ENCODE results near the gene PTGES2. TPM values are rescaled to one million over a fixed set of nuclear protein-coding genes. Genes with fewer than 3 reads are reported as not detected.
A peak's percentile ranks its signal among the peaks of the same experiment; 100 is the strongest.

Gene PTGES2
- total RNA-seq, 2 donors from 2014 or later = 15.3 to 32.3 TPM

- no peak for ATAC-seq (replicated peaks)
These were observed 19.1 kb downstream of the PTGES2 start for GRCh38 chr9:128108269-128109049.

GRCh38 chr9:128107468-128108268 lies 19.9 kb downstream of the PTGES2 start:
- Mint-ChIP-seq H3K36me3 (ENCODE audit: low read depth) (peaks cover 59% of the 10 kb centered on the region), H3K4me1 (peaks cover 14% of the 10 kb centered on the region), H3K4me3 (no peak overlapping the region), H3K9me3 (no peaks in the 10 kb centered on the region), H3K27ac (no peak overlapping the region), H3K27me3 (no peaks in the 10 kb centered on the region)
- ATAC-seq (replicated peaks) = no peak

More at GRCh38 chr9:128108269-128109049, 19.1 kb downstream of the PTGES2 start:
- H3K9me3 Mint-ChIP-seq = no peaks in the 10 kb centered on the region
- no peak overlapping the region for H3K4me3 Mint-ChIP-seq
- peaks cover 9% of the 10 kb centered on the region for H3K4me1 Mint-ChIP-seq
- no peak overlapping the region for H3K27ac Mint-ChIP-seq
- no peaks in the 10 kb centered on the region for H3K27me3 Mint-ChIP-seq
- H3K36me3 Mint-ChIP-seq (ENCODE audit: low read depth) = peaks cover 54% of the 10 kb centered on the region

GRCh38 chr9:128106940-128107467 lies 20.5 kb downstream of the PTGES2 start:
- Mint-ChIP-seq H3K27me3 (no peaks in the 10 kb centered on the region), H3K36me3 (ENCODE audit: low read depth) (peaks cover 66% of the 10 kb centered on the region), H3K27ac (no peak overlapping the region), H3K4me3 (no peak overlapping the region), H3K9me3 (no peaks in the 10 kb centered on the region), H3K4me1 (peaks cover 16% of the 10 kb centered on the region)
- ATAC-seq (replicated peaks) = no peak

GRCh38 chr9:128106181-128106939 lies 21.2 kb downstream of the PTGES2 start:
- Mint-ChIP-seq H3K4me3 (no peak overlapping the region), H3K27me3 (no peaks in the 10 kb centered on the region), H3K27ac (no peak overlapping the region), H3K4me1 (peaks cover 16% of the 10 kb centered on the region), H3K36me3 (ENCODE audit: low read depth) (peaks cover 69% of the 10 kb centered on the region), H3K9me3 (no peaks in the 10 kb centered on the region)
- ATAC-seq (replicated peaks) = no peak

- Mint-ChIP-seq H3K27me3 (no peaks in the 10 kb centered on the region), H3K4me1 (peaks cover 16% of the 10 kb centered on the region), H3K27ac (no peak overlapping the region), H3K4me3 (no peak overlapping the region), H3K9me3 (no peaks in the 10 kb centered on the region), H3K36me3 (ENCODE audit: low read depth) (peaks cover 76% of the 10 kb centered on the region)
- no peak for ATAC-seq (replicated peaks)
These were observed 21.9 kb downstream of the PTGES2 start for GRCh38 chr9:128105538-128106175.

GRCh38 chr9:128104171-128104618 lies 23.3 kb downstream of the PTGES2 start:
- Mint-ChIP-seq H3K9me3 (no peaks in the 10 kb centered on the region), H3K4me3 (no peak overlapping the region), H3K36me3 (ENCODE audit: low read depth) (peaks cover 69% of the 10 kb centered on the region), H3K27me3 (no peaks in the 10 kb centered on the region), H3K4me1 (peaks cover 15% of the 10 kb centered on the region), H3K27ac (no peak overlapping the region)
- ATAC-seq (replicated peaks) = no peak

- peak overlapping the region; percentile 79 for H3K27ac Mint-ChIP-seq
- no peak overlapping the region for H3K4me3 Mint-ChIP-seq
- peaks cover 69% of the 10 kb centered on the region for H3K36me3 Mint-ChIP-seq (ENCODE audit: low read depth)
- H3K27me3 Mint-ChIP-seq = no peaks in the 10 kb centered on the region
- ATAC-seq (replicated peaks) = peak; percentile 75
- no peaks in the 10 kb centered on the region for H3K9me3 Mint-ChIP-seq
- H3K4me1 Mint-ChIP-seq = peaks cover 15% of the 10 kb centered on the region
These were observed 24.0 kb downstream of the PTGES2 start for GRCh38 chr9:128103589-128103962.

- Mint-ChIP-seq H3K4me3 (no peak overlapping the region), H3K9me3 (no peaks in the 10 kb centered on the region), H3K36me3 (ENCODE audit: low read depth) (peaks cover 67% of the 10 kb centered on the region), H3K27ac (peak overlapping the region; percentile 79), H3K27me3 (no peaks in the 10 kb centered on the region), H3K4me1 (peaks cover 18% of the 10 kb centered on the region)
- ATAC-seq (replicated peaks) = no peak
These were observed 24.5 kb downstream of the PTGES2 start for GRCh38 chr9:128102861-128103588.

- no peaks in the 10 kb centered on the region for H3K27me3 Mint-ChIP-seq
- no peaks in the 10 kb centered on the region for H3K9me3 Mint-ChIP-seq
- ATAC-seq (replicated peaks) = no peak
- peaks cover 19% of the 10 kb centered on the region for H3K4me1 Mint-ChIP-seq
- peaks cover 61% of the 10 kb centered on the region for H3K36me3 Mint-ChIP-seq (ENCODE audit: low read depth)
- peak overlapping the region; percentile 79 for H3K27ac Mint-ChIP-seq
- no peak overlapping the region for H3K4me3 Mint-ChIP-seq
These were observed 25.3 kb downstream of the PTGES2 start for GRCh38 chr9:128102196-128102595.

GRCh38 chr9:128101690-128102089 lies 25.8 kb downstream of the PTGES2 start:
- Mint-ChIP-seq H3K36me3 (ENCODE audit: low read depth) (peaks cover 56% of the 10 kb centered on the region), H3K4me1 (peaks cover 19% of the 10 kb centered on the region), H3K4me3 (no peak overlapping the region), H3K27me3 (no peaks in the 10 kb centered on the region), H3K9me3 (no peaks in the 10 kb centered on the region), H3K27ac (peak overlapping the region; percentile 79)
- no peak for ATAC-seq (replicated peaks)

GRCh38 chr9:128101231-128101661 lies 26.3 kb downstream of the PTGES2 start:
- ATAC-seq (replicated peaks) = no peak
- H3K4me1 Mint-ChIP-seq = peaks cover 19% of the 10 kb centered on the region

GRCh38 chr9:128100581-128100980 lies 26.9 kb downstream of the PTGES2 start:
- no peaks in the 10 kb centered on the region for H3K27me3 Mint-ChIP-seq
- no peak overlapping the region for H3K4me3 Mint-ChIP-seq
- peaks cover 19% of the 10 kb centered on the region for H3K4me1 Mint-ChIP-seq
- ATAC-seq (replicated peaks) = no peak
- H3K27ac Mint-ChIP-seq = peak overlapping the region; percentile 62
- no peaks in the 10 kb centered on the region for H3K9me3 Mint-ChIP-seq
- peaks cover 46% of the 10 kb centered on the region for H3K36me3 Mint-ChIP-seq (ENCODE audit: low read depth)

More at GRCh38 chr9:128101231-128101661, 26.3 kb downstream of the PTGES2 start:
- Mint-ChIP-seq H3K4me3 (no peak overlapping the region), H3K27ac (peak overlapping the region; percentile 62), H3K9me3 (no peaks in the 10 kb centered on the region), H3K36me3 (ENCODE audit: low read depth) (peaks cover 51% of the 10 kb centered on the region), H3K27me3 (no peaks in the 10 kb centered on the region)

- Mint-ChIP-seq H3K4me1 (peaks cover 19% of the 10 kb centered on the region), H3K36me3 (ENCODE audit: low read depth) (peaks cover 40% of the 10 kb centered on the region), H3K27ac (peak overlapping the region; percentile 62), H3K9me3 (no peaks in the 10 kb centered on the region), H3K4me3 (peak overlapping the region; percentile 37), H3K27me3 (no peaks in the 10 kb centered on the region)
- ATAC-seq (replicated peaks) = peak; percentile 37
These were observed 27.5 kb downstream of the PTGES2 start for GRCh38 chr9:128099932-128100491.
